GM12873 (cell line): Measurements from ENCODE around the gene CD27.

Source experiments
- TF ChIP-seq, protein P1 (sequence below): IDR thresholded peaks from 2 replicates; pipeline ENCODE4 v1.5.1; 2012; ENCODE audit warnings: low read depth, mild to moderate bottlenecking, moderate library complexity, low read length, control low read depth; ENCODE audit not compliant: insufficient read depth; ENCODE audit errors: missing control alignments

Gene CD27

DNA sequence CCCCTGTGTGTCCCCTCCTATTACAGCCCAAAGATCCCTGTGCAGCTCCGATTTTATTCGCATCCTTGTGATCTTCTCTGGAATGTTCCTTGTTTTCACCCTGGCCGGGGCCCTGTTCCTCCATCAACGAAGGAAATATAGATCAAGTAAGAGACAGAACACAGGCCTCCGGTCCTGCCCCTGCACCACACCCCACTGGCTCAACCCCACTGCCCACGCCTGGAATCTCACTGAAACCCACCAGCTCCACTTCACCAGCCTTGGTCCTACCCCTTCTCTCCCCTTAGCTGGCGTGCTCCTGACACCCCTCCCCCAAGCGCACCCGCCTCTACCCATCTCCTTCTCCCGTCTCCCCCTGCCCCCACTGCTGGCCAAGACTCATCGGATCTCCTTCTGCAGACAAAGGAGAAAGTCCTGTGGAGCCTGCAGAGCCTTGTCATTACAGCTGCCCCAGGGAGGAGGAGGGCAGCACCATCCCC lies 6.2 kb downstream of the CD27 start:
- TF ChIP-seq, protein P1, sequence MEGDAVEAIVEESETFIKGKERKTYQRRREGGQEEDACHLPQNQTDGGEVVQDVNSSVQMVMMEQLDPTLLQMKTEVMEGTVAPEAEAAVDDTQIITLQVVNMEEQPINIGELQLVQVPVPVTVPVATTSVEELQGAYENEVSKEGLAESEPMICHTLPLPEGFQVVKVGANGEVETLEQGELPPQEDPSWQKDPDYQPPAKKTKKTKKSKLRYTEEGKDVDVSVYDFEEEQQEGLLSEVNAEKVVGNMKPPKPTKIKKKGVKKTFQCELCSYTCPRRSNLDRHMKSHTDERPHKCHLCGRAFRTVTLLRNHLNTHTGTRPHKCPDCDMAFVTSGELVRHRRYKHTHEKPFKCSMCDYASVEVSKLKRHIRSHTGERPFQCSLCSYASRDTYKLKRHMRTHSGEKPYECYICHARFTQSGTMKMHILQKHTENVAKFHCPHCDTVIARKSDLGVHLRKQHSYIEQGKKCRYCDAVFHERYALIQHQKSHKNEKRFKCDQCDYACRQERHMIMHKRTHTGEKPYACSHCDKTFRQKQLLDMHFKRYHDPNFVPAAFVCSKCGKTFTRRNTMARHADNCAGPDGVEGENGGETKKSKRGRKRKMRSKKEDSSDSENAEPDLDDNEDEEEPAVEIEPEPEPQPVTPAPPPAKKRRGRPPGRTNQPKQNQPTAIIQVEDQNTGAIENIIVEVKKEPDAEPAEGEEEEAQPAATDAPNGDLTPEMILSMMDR, result no peak

DNA sequence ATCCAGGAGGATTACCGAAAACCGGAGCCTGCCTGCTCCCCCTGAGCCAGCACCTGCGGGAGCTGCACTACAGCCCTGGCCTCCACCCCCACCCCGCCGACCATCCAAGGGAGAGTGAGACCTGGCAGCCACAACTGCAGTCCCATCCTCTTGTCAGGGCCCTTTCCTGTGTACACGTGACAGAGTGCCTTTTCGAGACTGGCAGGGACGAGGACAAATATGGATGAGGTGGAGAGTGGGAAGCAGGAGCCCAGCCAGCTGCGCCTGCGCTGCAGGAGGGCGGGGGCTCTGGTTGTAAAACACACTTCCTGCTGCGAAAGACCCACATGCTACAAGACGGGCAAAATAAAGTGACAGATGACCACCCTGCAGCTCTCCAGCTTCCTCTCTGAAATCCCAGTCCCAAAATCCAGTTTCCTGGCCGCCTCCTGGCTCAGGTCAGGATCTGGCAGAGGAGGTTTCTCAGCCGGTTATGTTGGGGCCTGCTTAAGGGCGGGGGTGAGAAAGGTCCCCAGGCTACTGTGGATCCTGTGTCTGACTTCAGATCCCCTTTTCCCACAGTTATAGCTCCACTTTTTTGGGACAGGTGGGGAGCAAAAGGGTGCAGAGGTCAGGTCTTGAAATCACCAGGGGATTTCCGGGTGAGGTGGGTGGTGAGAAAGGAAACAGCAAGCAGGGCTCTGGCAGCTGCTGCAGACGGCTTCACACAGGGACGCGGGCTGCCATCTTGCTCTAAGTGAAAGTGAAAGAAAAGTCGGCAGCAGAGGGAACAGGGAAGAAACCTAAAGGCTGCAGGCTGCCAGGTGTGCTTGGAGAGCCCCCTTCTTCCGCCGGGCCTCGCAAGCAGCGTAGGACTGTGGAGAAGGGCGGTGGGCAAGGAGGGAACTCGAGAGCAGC lies 6.8 kb downstream of the CD27 start, which contains the start of gene TAPBPL:
Gene TAPBPL (plus strand): TSS at position 695 of the 897 bp plus-strand sequence. CDS start 207 bp downstream, outside the sequence.
- TF ChIP-seq, protein P1, result no peak

DNA sequence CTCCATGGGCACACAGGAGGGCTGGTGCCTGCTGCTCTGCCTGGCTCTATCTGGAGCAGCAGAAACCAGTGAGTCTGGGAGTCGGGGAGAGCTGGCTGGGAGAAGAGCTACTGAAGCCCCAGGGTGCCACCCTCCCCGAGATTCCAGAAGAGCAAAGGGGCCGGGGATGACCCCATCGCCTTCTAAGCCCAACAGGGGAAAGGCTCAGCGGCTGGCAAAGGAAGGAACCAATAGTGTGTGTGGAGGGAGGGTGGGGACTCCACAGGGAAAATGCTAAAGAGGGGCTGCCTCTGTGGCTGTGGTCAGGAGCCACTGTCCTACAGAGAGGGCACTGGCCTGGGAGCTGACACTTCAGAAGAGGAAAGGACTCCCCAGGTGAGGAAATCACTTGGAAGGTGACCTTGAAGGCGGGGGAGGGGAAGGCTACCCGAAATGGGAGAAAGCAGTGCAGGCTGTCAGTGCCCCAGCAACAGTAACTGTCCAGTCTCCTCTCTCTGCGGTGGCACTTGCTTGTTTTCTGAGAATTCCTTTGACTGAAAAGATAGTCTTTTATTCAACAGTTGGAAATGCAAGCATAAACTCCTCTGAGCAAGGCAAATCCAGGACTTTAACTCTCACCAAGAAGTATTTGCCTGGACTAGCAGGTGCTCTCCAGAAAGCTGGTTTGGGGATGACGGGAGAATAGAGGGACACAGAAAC lies 7.6 kb downstream of the CD27 start:
- TF ChIP-seq, protein P1, result no peak

DNA sequence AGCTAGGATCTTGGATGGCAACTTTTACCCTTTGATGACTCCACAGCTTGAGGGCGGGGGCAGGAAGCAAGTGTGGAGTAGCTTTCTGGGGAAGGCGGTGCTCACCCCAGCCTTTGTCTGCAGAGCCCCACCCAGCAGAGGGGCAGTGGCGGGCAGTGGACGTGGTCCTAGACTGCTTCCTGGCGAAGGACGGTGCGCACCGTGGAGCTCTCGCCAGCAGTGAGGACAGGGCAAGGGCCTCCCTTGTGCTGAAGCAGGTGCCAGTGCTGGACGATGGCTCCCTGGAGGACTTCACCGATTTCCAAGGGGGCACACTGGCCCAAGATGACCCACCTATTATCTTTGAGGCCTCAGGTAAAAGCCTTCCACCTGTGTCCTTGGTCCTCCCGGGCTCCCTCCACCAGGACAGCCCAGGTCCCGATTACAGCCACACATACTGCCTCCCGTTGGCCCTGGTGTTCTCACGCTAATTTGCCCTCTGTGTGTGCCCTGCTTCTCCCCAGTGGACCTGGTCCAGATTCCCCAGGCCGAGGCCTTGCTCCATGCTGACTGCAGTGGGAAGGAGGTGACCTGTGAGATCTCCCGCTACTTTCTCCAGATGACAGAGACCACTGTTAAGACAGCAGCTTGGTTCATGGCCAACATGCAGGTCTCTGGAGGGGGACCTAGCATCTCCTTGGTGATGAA lies 8.3 kb downstream of the CD27 start:
- TF ChIP-seq, protein P1, result no peak

DNA sequence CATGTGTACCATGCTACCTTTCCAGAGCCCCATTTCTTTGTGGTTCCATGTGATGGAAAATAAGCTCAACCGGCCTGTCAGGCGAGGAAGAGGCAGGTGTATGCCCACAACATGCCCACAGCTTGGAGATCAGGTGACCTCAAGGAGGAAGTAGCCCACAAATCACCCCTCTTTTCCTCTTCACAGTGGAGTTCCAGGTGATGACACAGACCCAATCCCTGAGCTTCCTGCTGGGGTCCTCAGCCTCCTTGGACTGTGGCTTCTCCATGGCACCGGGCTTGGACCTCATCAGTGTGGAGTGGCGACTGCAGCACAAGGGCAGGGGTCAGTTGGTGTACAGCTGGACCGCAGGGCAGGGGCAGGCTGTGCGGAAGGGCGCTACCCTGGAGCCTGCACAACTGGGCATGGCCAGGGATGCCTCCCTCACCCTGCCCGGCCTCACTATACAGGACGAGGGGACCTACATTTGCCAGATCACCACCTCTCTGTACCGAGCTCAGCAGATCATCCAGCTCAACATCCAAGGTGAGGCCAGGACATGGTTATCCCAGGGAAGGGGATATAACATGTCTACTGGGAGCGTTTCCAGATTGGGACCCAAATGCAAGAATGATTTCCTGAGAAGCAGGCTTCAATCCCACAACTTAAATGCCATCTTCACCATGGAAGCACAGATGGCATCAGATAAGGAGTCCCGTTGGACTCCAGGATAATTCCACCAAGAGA lies 12.6 kb downstream of the CD27 start:
- TF ChIP-seq, protein P1, result no peak

DNA sequence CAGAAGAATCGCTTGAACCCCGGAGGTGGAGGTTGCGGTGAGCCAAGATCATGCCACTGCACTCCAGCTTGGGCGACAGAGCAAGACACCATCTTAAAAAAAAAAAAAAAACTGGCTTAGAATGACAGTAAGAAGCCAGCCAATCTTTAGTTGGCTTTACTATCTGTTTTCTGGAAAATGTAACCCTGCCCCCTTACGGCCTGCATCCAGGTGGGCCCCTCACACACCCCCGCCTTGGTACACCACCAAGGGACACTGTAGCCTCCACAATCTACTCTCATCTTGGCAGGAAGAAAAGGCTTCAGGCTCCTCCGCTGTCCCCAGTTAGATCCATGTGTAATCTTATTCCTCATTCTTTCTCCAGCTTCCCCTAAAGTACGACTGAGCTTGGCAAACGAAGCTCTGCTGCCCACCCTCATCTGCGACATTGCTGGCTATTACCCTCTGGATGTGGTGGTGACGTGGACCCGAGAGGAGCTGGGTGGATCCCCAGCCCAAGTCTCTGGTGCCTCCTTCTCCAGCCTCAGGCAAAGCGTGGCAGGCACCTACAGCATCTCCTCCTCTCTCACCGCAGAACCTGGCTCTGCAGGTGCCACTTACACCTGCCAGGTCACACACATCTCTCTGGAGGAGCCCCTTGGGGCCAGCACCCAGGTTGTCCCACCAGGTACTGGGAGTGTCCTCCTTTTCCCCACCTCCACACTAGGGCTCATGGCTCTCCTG lies 13.7 kb downstream of the CD27 start:
- TF ChIP-seq, protein P1, result no peak
